Kidney (tissue), 14 donors: Measurements from ENCODE around the gene PYGM. TPM values are rescaled to one million over a fixed set of nuclear protein-coding genes. Genes with fewer than 3 reads are reported as not detected.

Experiments used
- DNase-seq, 5 donors: peaks; one replicate each; pipeline ENCODE4 v3.0.0-alpha.2; 2013 to 2020
- FAIRE-seq: peaks from 2 replicates; lab custom pipeline; 2012; peaks lifted over from hg19 to GRCh38; lab: Jason Lieb, UNC
- H3K27ac ChIP-seq, 2 donors: one replicate each; pipeline ENCODE4 v1.7.0; 2013; ENCODE audit warnings: low read depth in 2 of 2, low read length in 2 of 2, inconsistent platforms in 1 of 2
- H3K27me3 ChIP-seq: one replicate; pipeline ENCODE4 v1.7.1; 2013; ENCODE audit warnings: low read length, inconsistent platforms; ENCODE audit not compliant: control insufficient read depth, insufficient read depth
- H3K36me3 ChIP-seq, 3 donors: one replicate each; pipeline versions ENCODE4 v1.7.0 to v1.7.1; 2013; ENCODE audit warnings: low read length in 3 of 3, control low read depth in 1 of 3, inconsistent platforms in 1 of 3; ENCODE audit not compliant: insufficient read depth in 3 of 3, control insufficient read depth in 2 of 3
- H3K4me1 ChIP-seq, 3 donors: one replicate each; pipeline versions ENCODE4 v1.7.0 to v1.7.1; 2013; ENCODE audit warnings: low read length in 3 of 3, inconsistent platforms in 1 of 3, low read depth in 1 of 3; ENCODE audit not compliant: control insufficient read depth in 2 of 3, insufficient read depth in 2 of 3
- H3K4me3 ChIP-seq, 3 donors: one replicate each; pipeline versions ENCODE4 v1.7.0 to v1.8.1; 2013; ENCODE audit warnings: low read length in 3 of 3, control low read depth in 1 of 3, inconsistent platforms in 1 of 3
- H3K9ac ChIP-seq, 3 donors: one replicate each; pipeline versions ENCODE4 v1.7.0 to v1.7.1; 2013; ENCODE audit warnings: low read length in 3 of 3, control low read depth in 1 of 3, inconsistent platforms in 1 of 3
- H3K9me3 ChIP-seq, 3 donors: one replicate each; pipeline versions ENCODE4 v1.7.0 to v1.7.1; 2013; ENCODE audit warnings: low read length in 3 of 3, control low read depth in 1 of 3, inconsistent platforms in 1 of 3; ENCODE audit not compliant: control insufficient read depth in 2 of 3, insufficient read depth in 1 of 3
- CTCF ChIP-seq: IDR thresholded peaks from 3 replicates; pipeline ENCODE4 v1.5.1; 2012; ENCODE audit warnings: mild to moderate bottlenecking, moderate library complexity, borderline replicate concordance; ENCODE audit not compliant: insufficient read depth; ENCODE audit errors: extremely low read depth
- intact Hi-C: fragments of 100-400 bp; cut with DNase I; formaldehyde crosslinking; loops from one replicate; pipeline ENCODE4 v1.11.1; 2022
- polyA plus RNA-seq: library from polyadenylated mRNA; stranded (reverse); fragments of 350-450 nt; fragmentation: Illumina TruSeq; extraction: RNeasy Lipid Tissue Mini Kit (QIAGEN cat#74804); gene quantifications from one replicate; pipeline ENCODE4 v1.2.3, GENCODE V29; 2014; ENCODE audit warnings: low read depth, low replicate concordance; ENCODE audit not compliant: insufficient read depth
- total RNA-seq: library from RNA; stranded (reverse); fragmentation: NEBNext Ultra II Directional; extraction: Animal tissue kit (Norgen Biotek cat#: 25700); gene quantifications from one replicate; pipeline ENCODE4 v1.2.1, GENCODE V29; 2021
- donor health status: control.
- donor health status: control.
- donor health status: control.
- donor health status: control.
- donor health status: control.
- donor health status: DM: yes; HTN: yes; CAD: no.
- donor health status: Normal renal cell carcinoma (clear cell type).

PYGM gene
- total and polyA plus RNA-seq, 2 donors from 2014 or later, result 2.5 to 8.6 TPM

- FAIRE-seq (no peak), DNase-seq (peak; percentile 85 to 93 (median 89))
- H3K4me3 ChIP-seq, result peak within 1 kb of the TSS in 1 of 3 donors; percentile 56
- H3K9ac ChIP-seq, result no peak within 1 kb of the TSS
- H3K36me3 ChIP-seq, result no peaks in the 10 kb centered on the region
- H3K27ac ChIP-seq, result no peak within 1 kb of the TSS
- peak; percentile 62 for TF ChIP-seq CTCF
- intact Hi-C loops, result no loop called here
- H3K9me3 ChIP-seq, result no peaks in the 10 kb centered on the region
- peaks cover 3% of the 10 kb centered on the region for H3K27me3 ChIP-seq
- H3K4me1 ChIP-seq, result no peaks in the 10 kb centered on the region
Measured at GRCh38 chr11:64723117-64723906, 36.5 kb downstream of the PYGM start, which contains the start of gene NRXN2. Gene NRXN2, minus strand, starts transcription at chr11:64723197. Its CDS starts 9,498 bp downstream, at chr11:64713699.

GRCh38 chr11:64722141-64723065 is 37.4 kb downstream of the PYGM start:
- TF ChIP-seq CTCF, result no peak
- H3K36me3 ChIP-seq, result no peaks in the 10 kb centered on the region
- no peak overlapping the region for H3K4me3 ChIP-seq
- H3K27ac ChIP-seq, result no peak overlapping the region
- intact Hi-C loops, result no loop called here
- H3K9ac ChIP-seq, result no peak overlapping the region
- H3K4me1 ChIP-seq, result no peaks in the 10 kb centered on the region
- peak in 1 of 5 donors; percentile 65 for DNase-seq
- H3K27me3 ChIP-seq, result peaks cover 3% of the 10 kb centered on the region
- no peaks in the 10 kb centered on the region for H3K9me3 ChIP-seq
- FAIRE-seq, result no peak

- FAIRE-seq (no peak), DNase-seq (no peak)
- no peak for TF ChIP-seq CTCF
- H3K27ac ChIP-seq, result no peak overlapping the region
- no peaks in the 10 kb centered on the region for H3K4me1 ChIP-seq
- H3K9me3 ChIP-seq, result no peaks in the 10 kb centered on the region
- peaks cover 3% of the 10 kb centered on the region for H3K27me3 ChIP-seq
- intact Hi-C loops, result no loop called here
- no peaks in the 10 kb centered on the region for H3K36me3 ChIP-seq
- H3K9ac ChIP-seq, result no peak overlapping the region
- no peak overlapping the region for H3K4me3 ChIP-seq
Measured at GRCh38 chr11:64721359-64721699, 38.4 kb downstream of the PYGM start.
